ENCODE measurements around the gene ITPR2. TPM values are rescaled to one million over a fixed set of nuclear protein-coding genes. Genes with fewer than 3 reads are reported as not detected.

The ITPR2 gene
- total RNA-seq, 1 donor, result 19.2 TPM

DNA sequence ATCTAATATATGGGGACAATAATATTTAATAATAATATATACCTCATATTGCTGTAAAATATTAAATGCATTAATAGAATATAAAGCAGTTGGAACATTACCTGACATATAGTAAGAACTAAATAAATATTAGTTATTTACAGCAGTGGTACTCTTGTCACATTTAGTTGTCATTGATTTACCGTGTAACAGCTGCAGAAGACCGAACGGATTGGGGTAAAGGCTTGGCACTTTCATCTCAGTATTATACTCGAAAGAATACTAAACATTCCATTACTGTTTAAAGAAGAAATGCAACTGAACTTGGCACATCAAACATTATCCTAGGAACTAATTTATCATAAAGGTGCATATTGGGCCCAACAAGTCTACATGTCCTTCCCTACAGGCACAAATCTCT lies 61.1 kb downstream of the ITPR2 start:
- TF ChIP-seq, protein P1, sequence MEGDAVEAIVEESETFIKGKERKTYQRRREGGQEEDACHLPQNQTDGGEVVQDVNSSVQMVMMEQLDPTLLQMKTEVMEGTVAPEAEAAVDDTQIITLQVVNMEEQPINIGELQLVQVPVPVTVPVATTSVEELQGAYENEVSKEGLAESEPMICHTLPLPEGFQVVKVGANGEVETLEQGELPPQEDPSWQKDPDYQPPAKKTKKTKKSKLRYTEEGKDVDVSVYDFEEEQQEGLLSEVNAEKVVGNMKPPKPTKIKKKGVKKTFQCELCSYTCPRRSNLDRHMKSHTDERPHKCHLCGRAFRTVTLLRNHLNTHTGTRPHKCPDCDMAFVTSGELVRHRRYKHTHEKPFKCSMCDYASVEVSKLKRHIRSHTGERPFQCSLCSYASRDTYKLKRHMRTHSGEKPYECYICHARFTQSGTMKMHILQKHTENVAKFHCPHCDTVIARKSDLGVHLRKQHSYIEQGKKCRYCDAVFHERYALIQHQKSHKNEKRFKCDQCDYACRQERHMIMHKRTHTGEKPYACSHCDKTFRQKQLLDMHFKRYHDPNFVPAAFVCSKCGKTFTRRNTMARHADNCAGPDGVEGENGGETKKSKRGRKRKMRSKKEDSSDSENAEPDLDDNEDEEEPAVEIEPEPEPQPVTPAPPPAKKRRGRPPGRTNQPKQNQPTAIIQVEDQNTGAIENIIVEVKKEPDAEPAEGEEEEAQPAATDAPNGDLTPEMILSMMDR (IDR thresholded peaks at IDR 0.05; ENCODE audit: extremely low read depth, low read depth, low read length), result no peak
- no peak overlapping the region for H3K4me3 ChIP-seq (ENCODE audit: insufficient read depth, low read length)
- no peak overlapping the region for H3K27ac ChIP-seq (ENCODE audit: low read depth, low read length)
- H3K27me3 ChIP-seq (ENCODE audit: insufficient read depth, low read length), result no peaks in the 10 kb centered on the region
- H3K4me2 ChIP-seq (ENCODE audit: insufficient read depth, low read length), result no peak overlapping the region
- H3K9me3 ChIP-seq (ENCODE audit: low read depth, low read length), result no peaks in the 10 kb centered on the region
- no peak for DNase-seq (ENCODE audit: insufficient read length, low spot score, missing footprints)
- H3K79me2 ChIP-seq (ENCODE audit: insufficient read depth, low read length), result no peaks in the 10 kb centered on the region
- no peaks in the 10 kb centered on the region for H3K36me3 ChIP-seq (ENCODE audit: insufficient read depth, low read length)
- H3K4me1 ChIP-seq (ENCODE audit: insufficient read depth, low read length), result no peaks in the 10 kb centered on the region
- H2AFZ ChIP-seq (ENCODE audit: low read length), result no peak overlapping the region
- H4K20me1 ChIP-seq (ENCODE audit: insufficient read depth, low read length), result no peaks in the 10 kb centered on the region

DNA sequence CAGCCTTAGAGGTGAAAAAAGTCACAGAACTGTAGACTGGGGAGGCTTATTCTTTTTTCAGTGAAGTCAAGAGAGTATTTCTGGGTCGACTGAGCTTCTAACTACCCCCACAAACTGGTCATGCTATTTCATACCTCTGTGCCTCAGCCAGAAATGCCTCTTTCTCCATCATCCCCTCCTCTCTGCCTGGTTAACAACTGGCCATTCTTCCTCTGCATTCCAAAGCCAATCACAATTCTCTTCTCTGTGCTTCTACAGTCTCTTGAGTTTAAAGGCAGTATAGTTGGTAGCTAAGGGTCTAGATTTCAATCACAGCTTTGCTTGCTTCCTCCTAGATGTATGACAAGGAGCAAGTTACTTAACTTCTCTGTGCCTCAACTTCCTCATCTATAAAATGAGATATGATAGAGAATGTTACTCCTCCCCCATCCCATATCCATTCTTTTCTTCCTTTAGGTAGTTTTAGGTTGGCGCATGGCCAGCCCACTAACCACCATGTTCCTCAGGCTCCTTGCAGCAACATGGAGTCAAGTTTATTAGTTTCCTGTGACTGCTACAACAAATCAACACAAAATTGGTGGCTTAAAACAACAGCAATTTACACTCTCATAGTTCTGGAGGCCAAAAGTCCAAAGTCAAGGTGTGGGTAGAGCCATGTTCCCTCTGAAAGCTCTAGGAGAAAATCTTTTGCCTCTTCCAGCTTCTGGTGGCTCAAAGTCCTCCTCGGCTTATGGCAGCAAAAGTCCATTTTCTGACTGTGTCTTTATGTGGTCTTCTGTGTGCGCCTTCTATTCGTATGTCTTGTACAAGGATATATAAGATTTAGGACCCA lies 62.5 kb downstream of the ITPR2 start:
- H3K4me1 ChIP-seq (ENCODE audit: insufficient read depth, low read length), result no peaks in the 10 kb centered on the region
- H4K20me1 ChIP-seq (ENCODE audit: insufficient read depth, low read length), result no peaks in the 10 kb centered on the region
- H3K27ac ChIP-seq (ENCODE audit: low read depth, low read length), result no peak overlapping the region
- H3K4me2 ChIP-seq (ENCODE audit: insufficient read depth, low read length), result no peak overlapping the region
- DNase-seq (ENCODE audit: insufficient read length, low spot score, missing footprints), result no peak
- TF ChIP-seq, protein P1 (IDR thresholded peaks at IDR 0.05; ENCODE audit: extremely low read depth, low read depth, low read length), result no peak
- H3K9me3 ChIP-seq (ENCODE audit: low read depth, low read length), result no peaks in the 10 kb centered on the region
- H3K27me3 ChIP-seq (ENCODE audit: insufficient read depth, low read length), result no peaks in the 10 kb centered on the region
- H3K79me2 ChIP-seq (ENCODE audit: insufficient read depth, low read length), result no peaks in the 10 kb centered on the region
- no peaks in the 10 kb centered on the region for H3K36me3 ChIP-seq (ENCODE audit: insufficient read depth, low read length)
- H2AFZ ChIP-seq (ENCODE audit: low read length), result no peak overlapping the region
- H3K4me3 ChIP-seq (ENCODE audit: insufficient read depth, low read length), result no peak overlapping the region

DNA sequence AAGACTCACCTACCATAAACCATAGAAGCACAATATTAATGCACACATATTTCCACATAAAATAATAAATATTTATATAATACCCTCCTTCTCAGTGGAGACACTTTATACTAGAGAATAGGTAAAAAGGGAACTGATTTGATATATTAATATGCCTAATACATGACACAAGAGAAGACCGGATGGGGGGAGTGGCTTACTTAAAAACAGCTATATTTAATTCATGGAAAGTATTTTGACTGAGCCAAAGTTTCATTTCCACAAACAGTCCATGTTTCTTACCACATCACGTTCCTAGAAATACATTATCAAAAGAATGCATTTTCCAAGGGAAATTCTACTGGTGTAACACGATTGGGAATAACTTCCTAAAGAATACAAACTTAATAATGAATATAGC lies 63.4 kb downstream of the ITPR2 start:
- Histone ChIP-seq H3K4me3 (ENCODE audit: insufficient read depth, low read length) (no peak overlapping the region), H3K79me2 (ENCODE audit: insufficient read depth, low read length) (no peaks in the 10 kb centered on the region), H3K9me3 (ENCODE audit: low read depth, low read length) (no peaks in the 10 kb centered on the region), H4K20me1 (ENCODE audit: insufficient read depth, low read length) (no peaks in the 10 kb centered on the region), H3K27me3 (ENCODE audit: insufficient read depth, low read length) (no peaks in the 10 kb centered on the region), H3K4me2 (ENCODE audit: insufficient read depth, low read length) (no peak overlapping the region), H3K4me1 (ENCODE audit: insufficient read depth, low read length) (no peaks in the 10 kb centered on the region), H3K27ac (ENCODE audit: low read depth, low read length) (no peak overlapping the region), H3K36me3 (ENCODE audit: insufficient read depth, low read length) (no peaks in the 10 kb centered on the region), H2AFZ (ENCODE audit: low read length) (no peak overlapping the region)
- TF ChIP-seq, protein P1 (IDR thresholded peaks at IDR 0.05; ENCODE audit: extremely low read depth, low read depth, low read length), result no peak
- DNase-seq (ENCODE audit: insufficient read length, low spot score, missing footprints), result no peak
